HepG2 (cell line): Measurements from ENCODE around the gene EVC. TPM values are rescaled to one million over a fixed set of nuclear protein-coding genes. Genes with fewer than 3 reads are reported as not detected.

Source experiments
- DMAP1 ChIP-seq: IDR thresholded peaks from 2 replicates; pipeline ENCODE4 v1.6.1; 2016
- HOXA7 ChIP-seq: sonication (generic); formaldehyde crosslinking; IDR thresholded peaks from 2 replicates; pipeline ENCODE4 v1.8.1; 2022; ENCODE audit warnings: mild to moderate bottlenecking, missing genetic modification reagents, moderate library complexity
- KMT2A ChIP-seq: sonication (generic); formaldehyde crosslinking; IDR thresholded peaks from 2 replicates; pipeline ENCODE4 v1.4.0; 2020; ENCODE audit warnings: missing genetic modification reagents
- LCORL ChIP-seq, 2 experiments: fragments of 450-650 bp in 1 of 2; sonication (generic) in 1 of 2; formaldehyde crosslinking in 1 of 2; IDR thresholded peaks; 2 replicates each; pipeline versions ENCODE4 v1.5.0 to v1.6.1; 2017 to 2020; ENCODE audit warnings: antibody characterized with exemption in 1 of 2, missing genetic modification reagents in 1 of 2
- MAFG ChIP-seq: sonication (generic); formaldehyde crosslinking; IDR thresholded peaks from 2 replicates; pipeline ENCODE4 v1.5.1; 2020; ENCODE audit warnings: mild to moderate bottlenecking, missing genetic modification reagents
- MAFK ChIP-seq, 2 experiments: IDR thresholded peaks in 1 of 2; conservative IDR thresholded peaks in 1 of 2; 2 replicates each; pipeline ENCODE4 v1.6.1; 2011; ENCODE audit warnings: improper control_type of control experiment in 2 of 2, low read length in 2 of 2
- MIXL1 ChIP-seq: IDR thresholded peaks from 2 replicates; pipeline ENCODE4 v1.6.1; 2016
- NFKB2 ChIP-seq: sonication (generic); formaldehyde crosslinking; IDR thresholded peaks from 2 replicates; pipeline ENCODE4 v1.4.0; 2020; ENCODE audit warnings: missing genetic modification reagents, borderline replicate concordance
- NR2F6 ChIP-seq, 2 experiments: IDR thresholded peaks; 2 replicates each; pipeline ENCODE4 v1.6.1; 2016; ENCODE audit warnings: antibody characterized with exemption in 1 of 2, mild to moderate bottlenecking in 1 of 2
- RBFOX2 ChIP-seq: fragments of 200-400 bp; formaldehyde crosslinking; IDR thresholded peaks from 2 replicates; pipeline ENCODE4 v1.6.1; 2017; ENCODE audit warnings: low read depth, mild to moderate bottlenecking, low read length
- SOX13 ChIP-seq, 3 experiments: fragments of 450-650 bp in 1 of 3; sonication (generic) in 1 of 3; formaldehyde crosslinking in 1 of 3; IDR thresholded peaks in 2 of 3; conservative IDR thresholded peaks in 1 of 3; 2 replicates each; pipeline versions ENCODE4 v1.5.0 to v1.6.1; 2016 to 2020; ENCODE audit warnings: antibody characterized with exemption in 1 of 3, mild to moderate bottlenecking in 1 of 3, missing compliant biosample characterization in 1 of 3, missing genetic modification reagents in 1 of 3, moderate library complexity in 1 of 3
- TBP ChIP-seq: sonication (generic); formaldehyde crosslinking; IDR thresholded peaks from 2 replicates; pipeline ENCODE4 v1.5.0; 2020; ENCODE audit warnings: missing genetic modification reagents
- ZNF136 ChIP-seq: sonication (generic); formaldehyde crosslinking; IDR thresholded peaks from 2 replicates; pipeline ENCODE4 v1.8.1; 2022; ENCODE audit warnings: low read depth, mild to moderate bottlenecking, moderate library complexity, missing genetic modification reagents
- ZNF224 ChIP-seq: sonication (generic); formaldehyde crosslinking; IDR thresholded peaks from 2 replicates; pipeline ENCODE4 v1.5.0; 2020; ENCODE audit warnings: mild to moderate bottlenecking, missing genetic modification reagents
- ZNF235 ChIP-seq: sonication (generic); formaldehyde crosslinking; IDR thresholded peaks from 2 replicates; pipeline ENCODE4 v1.8.1; 2023; ENCODE audit warnings: mild to moderate bottlenecking, missing genetic modification reagents, borderline replicate concordance
- ZNF282 ChIP-seq: fragments of 450-650 bp; IDR thresholded peaks from 2 replicates; pipeline ENCODE4 v1.6.1; 2018; ENCODE audit not compliant: partially characterized antibody
- ZNF496 ChIP-seq: sonication (generic); formaldehyde crosslinking; IDR thresholded peaks from 2 replicates; pipeline ENCODE4 v1.8.1; 2023; ENCODE audit warnings: mild to moderate bottlenecking, moderate library complexity, missing genetic modification reagents; ENCODE audit not compliant: insufficient replicate concordance
- ZNF674 ChIP-seq: sonication (generic); formaldehyde crosslinking; IDR thresholded peaks from 2 replicates; pipeline ENCODE4 v1.5.0; 2020; ENCODE audit warnings: low read depth, mild to moderate bottlenecking, missing genetic modification reagents
- polyA plus RNA-seq, 8 experiments: library from polyadenylated mRNA; depleted of rRNA in 3 of 8; stranded (reverse) in 7 of 8; unstranded in 1 of 8; fragments of >200 nt; fragmentation: Illumina TruSeq in 4 of 8; extraction: Trizol in 4 of 8; gene quantifications; 2 replicates each; pipeline versions ENCODE4 v1.2.1 to v1.2.3, GENCODE V29; 2011 to 2016; ENCODE audit warnings: low read depth in 4 of 8, missing spikeins in 1 of 8, mixed read lengths in 1 of 8; ENCODE audit not compliant: insufficient read depth in 1 of 8
- total RNA-seq, 5 experiments: library from RNA; depleted of rRNA; stranded (reverse); fragments of >200 nt; fragmentation: Illumina TruSeq; extraction: Trizol; gene quantifications; 2 replicates each; pipeline ENCODE4 v1.2.3, GENCODE V29; 2016; ENCODE audit warnings: low read depth in 1 of 5
- TF ChIP-seq, protein P1 (sequence below): sonication (generic); formaldehyde crosslinking; IDR thresholded peaks from 2 replicates; pipeline ENCODE4 v1.4.0; 2020; ENCODE audit warnings: missing genetic modification reagents
- TF ChIP-seq, protein P2 (sequence below): sonication (generic); formaldehyde crosslinking; IDR thresholded peaks from 2 replicates; pipeline ENCODE4 v1.5.0; 2020; ENCODE audit warnings: mild to moderate bottlenecking, missing genetic modification reagents
- TF ChIP-seq, protein P3 (sequence below): IDR thresholded peaks from 2 replicates; pipeline ENCODE4 v1.6.1; 2016
- TF ChIP-seq, protein P4 (sequence below): sonication (generic); formaldehyde crosslinking; IDR thresholded peaks from 2 replicates; pipeline ENCODE4 v1.4.0; 2020; ENCODE audit warnings: missing genetic modification reagents

Gene EVC
- total and polyA plus RNA-seq, 2 of the 13 experiments (the other 11 are each of a cell fraction or from before 2014, with no cell fraction given), result 3.1 to 4.9 TPM

DNA sequence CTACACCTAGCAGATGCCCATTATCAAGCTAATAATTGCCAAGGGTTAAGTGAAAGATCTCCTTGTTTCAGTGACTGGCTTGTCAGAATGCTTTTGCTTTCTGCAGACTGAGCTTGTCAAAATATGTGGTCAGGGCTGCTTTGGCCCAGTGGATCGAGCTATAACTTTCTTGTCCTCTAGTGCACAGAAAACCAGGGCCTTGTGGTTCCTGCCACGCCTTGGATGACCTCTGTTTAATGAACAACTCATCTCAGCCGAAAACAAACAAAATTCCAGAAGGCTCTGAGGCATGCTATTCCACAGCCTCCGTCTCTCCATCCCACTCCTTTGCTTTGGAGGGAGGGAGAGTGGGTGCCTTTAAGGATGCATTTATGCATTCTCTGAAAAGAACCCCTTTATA is 11.3 kb downstream of the EVC start (continued):
- TF ChIP-seq, protein P1, sequence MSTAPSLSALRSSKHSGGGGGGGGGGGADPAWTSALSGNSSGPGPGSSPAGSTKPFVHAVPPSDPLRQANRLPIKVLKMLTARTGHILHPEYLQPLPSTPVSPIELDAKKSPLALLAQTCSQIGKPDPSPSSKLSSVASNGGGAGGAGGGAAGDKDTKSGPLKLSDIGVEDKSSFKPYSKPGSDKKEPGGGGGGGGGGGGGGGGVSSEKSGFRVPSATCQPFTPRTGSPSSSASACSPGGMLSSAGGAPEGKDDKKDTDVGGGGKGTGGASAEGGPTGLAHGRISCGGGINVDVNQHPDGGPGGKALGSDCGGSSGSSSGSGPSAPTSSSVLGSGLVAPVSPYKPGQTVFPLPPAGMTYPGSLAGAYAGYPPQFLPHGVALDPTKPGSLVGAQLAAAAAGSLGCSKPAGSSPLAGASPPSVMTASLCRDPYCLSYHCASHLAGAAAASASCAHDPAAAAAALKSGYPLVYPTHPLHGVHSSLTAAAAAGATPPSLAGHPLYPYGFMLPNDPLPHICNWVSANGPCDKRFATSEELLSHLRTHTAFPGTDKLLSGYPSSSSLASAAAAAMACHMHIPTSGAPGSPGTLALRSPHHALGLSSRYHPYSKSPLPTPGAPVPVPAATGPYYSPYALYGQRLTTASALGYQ (CRISPR knock-in tag), result no peak
- TF ChIP-seq, protein P2, sequence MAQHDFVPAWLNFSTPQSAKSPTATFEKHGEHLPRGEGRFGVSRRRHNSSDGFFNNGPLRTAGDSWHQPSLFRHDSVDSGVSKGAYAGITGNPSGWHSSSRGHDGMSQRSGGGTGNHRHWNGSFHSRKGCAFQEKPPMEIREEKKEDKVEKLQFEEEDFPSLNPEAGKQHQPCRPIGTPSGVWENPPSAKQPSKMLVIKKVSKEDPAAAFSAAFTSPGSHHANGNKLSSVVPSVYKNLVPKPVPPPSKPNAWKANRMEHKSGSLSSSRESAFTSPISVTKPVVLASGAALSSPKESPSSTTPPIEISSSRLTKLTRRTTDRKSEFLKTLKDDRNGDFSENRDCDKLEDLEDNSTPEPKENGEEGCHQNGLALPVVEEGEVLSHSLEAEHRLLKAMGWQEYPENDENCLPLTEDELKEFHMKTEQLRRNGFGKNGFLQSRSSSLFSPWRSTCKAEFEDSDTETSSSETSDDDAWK (CRISPR knock-in tag), result no peak
- TF ChIP-seq RBFOX2 (no peak), HOXA7 (CRISPR knock-in tag) (no peak), ZNF224 (CRISPR knock-in tag) (no peak), KMT2A (CRISPR knock-in tag) (no peak), TBP (no peak), MAFG (CRISPR knock-in tag) (no peak), NFKB2 (CRISPR knock-in tag) (no peak), SOX13 (IDR thresholded peaks at IDR 0.05) (no peak), SOX13 (CRISPR knock-in tag; conservative IDR thresholded peaks at IDR 0.05 in 1 of 2, IDR thresholded peaks at IDR 0.05 in 1 of 2) (peak in 1 of 2 experiments; percentile 70; a peak in 2 of 4 replicates), ZNF496 (CRISPR knock-in tag) (no peak), MIXL1 (CRISPR knock-in tag) (peak; percentile 61; the same call in 1 of the 2 replicates), DMAP1 (CRISPR knock-in tag) (peak; percentile 33; the same call in 1 of the 2 replicates), MAFK (conservative IDR thresholded peaks at IDR 0.05 in 1 of 2, IDR thresholded peaks at IDR 0.05 in 1 of 2; ENCODE audit: low read length in 2 of 2) (no peak), ZNF136 (CRISPR knock-in tag) (no peak), ZNF674 (CRISPR knock-in tag) (no peak), ZNF235 (CRISPR knock-in tag) (no peak), LCORL (IDR thresholded peaks at IDR 0.05) (no peak), LCORL (CRISPR knock-in tag; IDR thresholded peaks at IDR 0.05) (peak; percentile 57), ZNF282 (no peak), NR2F6 (IDR thresholded peaks at IDR 0.05) (peak; percentile 85), NR2F6 (CRISPR knock-in tag; IDR thresholded peaks at IDR 0.05) (peak; percentile 92)
- TF ChIP-seq, protein P3, sequence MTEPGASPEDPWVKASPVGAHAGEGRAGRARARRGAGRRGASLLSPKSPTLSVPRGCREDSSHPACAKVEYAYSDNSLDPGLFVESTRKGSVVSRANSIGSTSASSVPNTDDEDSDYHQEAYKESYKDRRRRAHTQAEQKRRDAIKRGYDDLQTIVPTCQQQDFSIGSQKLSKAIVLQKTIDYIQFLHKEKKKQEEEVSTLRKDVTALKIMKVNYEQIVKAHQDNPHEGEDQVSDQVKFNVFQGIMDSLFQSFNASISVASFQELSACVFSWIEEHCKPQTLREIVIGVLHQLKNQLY, result no peak
- TF ChIP-seq, protein P4, sequence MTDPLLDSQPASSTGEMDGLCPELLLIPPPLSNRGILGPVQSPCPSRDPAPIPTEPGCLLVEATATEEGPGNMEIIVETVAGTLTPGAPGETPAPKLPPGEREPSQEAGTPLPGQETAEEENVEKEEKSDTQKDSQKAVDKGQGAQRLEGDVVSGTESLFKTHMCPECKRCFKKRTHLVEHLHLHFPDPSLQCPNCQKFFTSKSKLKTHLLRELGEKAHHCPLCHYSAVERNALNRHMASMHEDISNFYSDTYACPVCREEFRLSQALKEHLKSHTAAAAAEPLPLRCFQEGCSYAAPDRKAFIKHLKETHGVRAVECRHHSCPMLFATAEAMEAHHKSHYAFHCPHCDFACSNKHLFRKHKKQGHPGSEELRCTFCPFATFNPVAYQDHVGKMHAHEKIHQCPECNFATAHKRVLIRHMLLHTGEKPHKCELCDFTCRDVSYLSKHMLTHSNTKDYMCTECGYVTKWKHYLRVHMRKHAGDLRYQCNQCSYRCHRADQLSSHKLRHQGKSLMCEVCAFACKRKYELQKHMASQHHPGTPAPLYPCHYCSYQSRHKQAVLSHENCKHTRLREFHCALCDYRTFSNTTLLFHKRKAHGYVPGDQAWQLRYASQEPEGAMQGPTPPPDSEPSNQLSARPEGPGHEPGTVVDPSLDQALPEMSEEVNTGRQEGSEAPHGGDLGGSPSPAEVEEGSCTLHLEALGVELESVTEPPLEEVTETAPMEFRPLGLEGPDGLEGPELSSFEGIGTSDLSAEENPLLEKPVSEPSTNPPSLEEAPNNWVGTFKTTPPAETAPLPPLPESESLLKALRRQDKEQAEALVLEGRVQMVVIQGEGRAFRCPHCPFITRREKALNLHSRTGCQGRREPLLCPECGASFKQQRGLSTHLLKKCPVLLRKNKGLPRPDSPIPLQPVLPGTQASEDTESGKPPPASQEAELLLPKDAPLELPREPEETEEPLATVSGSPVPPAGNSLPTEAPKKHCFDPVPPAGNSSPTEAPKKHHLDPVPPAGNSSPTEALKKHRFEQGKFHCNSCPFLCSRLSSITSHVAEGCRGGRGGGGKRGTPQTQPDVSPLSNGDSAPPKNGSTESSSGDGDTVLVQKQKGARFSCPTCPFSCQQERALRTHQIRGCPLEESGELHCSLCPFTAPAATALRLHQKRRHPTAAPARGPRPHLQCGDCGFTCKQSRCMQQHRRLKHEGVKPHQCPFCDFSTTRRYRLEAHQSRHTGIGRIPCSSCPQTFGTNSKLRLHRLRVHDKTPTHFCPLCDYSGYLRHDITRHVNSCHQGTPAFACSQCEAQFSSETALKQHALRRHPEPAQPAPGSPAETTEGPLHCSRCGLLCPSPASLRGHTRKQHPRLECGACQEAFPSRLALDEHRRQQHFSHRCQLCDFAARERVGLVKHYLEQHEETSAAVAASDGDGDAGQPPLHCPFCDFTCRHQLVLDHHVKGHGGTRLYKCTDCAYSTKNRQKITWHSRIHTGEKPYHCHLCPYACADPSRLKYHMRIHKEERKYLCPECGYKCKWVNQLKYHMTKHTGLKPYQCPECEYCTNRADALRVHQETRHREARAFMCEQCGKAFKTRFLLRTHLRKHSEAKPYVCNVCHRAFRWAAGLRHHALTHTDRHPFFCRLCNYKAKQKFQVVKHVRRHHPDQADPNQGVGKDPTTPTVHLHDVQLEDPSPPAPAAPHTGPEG, result no peak
